ENCODE data around the gene RABL6.
A peak's percentile ranks its signal among the peaks of the same experiment; 100 is the strongest.
"Not testable (repeated sequence)": the region's sequence is repeated elsewhere in the genome, so short reads cannot be mapped to it uniquely, and the experiment has no call there.

The RABL6 gene

GRCh38 chr9:136786451-136786850 is 21.3 kb upstream of the RABL6 start:
- POLR2A ChIA-PET, result interaction anchor here (1.6 kb wide), 1 partner anchor 249 kb away, joined by 4 read pairs; no protein-coding TSS in a partner anchor
- Histone ChIP-seq H3K27ac (ENCODE audit: extremely low read depth, low read depth, low read length) (no peak overlapping the region), H3K9me3 (ENCODE audit: control insufficient read depth, insufficient read depth, low read depth, low read length) (no peaks in the 10 kb centered on the region), H3K4me3 (ENCODE audit: low read depth, low read length) (no peak overlapping the region), H3K4me1 (ENCODE audit: control insufficient read depth, insufficient read depth, low read length) (peaks cover 6% of the 10 kb centered on the region), H3K36me3 (ENCODE audit: control insufficient read depth in 2 of 2, insufficient read depth in 1 of 2, low read length in 2 of 2) (no peaks in the 10 kb centered on the region)
- no peak for TF ChIP-seq OVOL3 (tag by site-specific recombination; IDR thresholded peaks at IDR 0.05)
- TF ChIP-seq ZBTB20 (tag by site-specific recombination; IDR thresholded peaks at IDR 0.05), result no peak
- TF ChIP-seq ZNF707 (tag by site-specific recombination; IDR thresholded peaks at IDR 0.05), result no peak
- no peak for TF ChIP-seq ZSCAN18 (tag by site-specific recombination; IDR thresholded peaks at IDR 0.05)
- no peak for TF ChIP-seq MZF1 (tag by site-specific recombination; IDR thresholded peaks at IDR 0.05; ENCODE audit: borderline replicate concordance)
- TF ChIP-seq FEZF1 (tag by site-specific recombination; IDR thresholded peaks at IDR 0.05), result no peak
- no peak for TF ChIP-seq ZNF600 (tag by site-specific recombination; IDR thresholded peaks at IDR 0.05)
- TF ChIP-seq ZNF391 (tag by site-specific recombination; IDR thresholded peaks at IDR 0.05; ENCODE audit: borderline replicate concordance, low read depth), result no peak
- TF ChIP-seq ZNF433 (tag by site-specific recombination; IDR thresholded peaks at IDR 0.05; ENCODE audit: low read depth), result no peak
- CTCF ChIA-PET, result interaction anchor here (0.5 to 6.1 kb wide), 26 partner anchors 8 to 299 kb away, joined by 3 to 61 read pairs (median 4); partner anchors contain the start of genes ABCA2, MAMDC4 and NPDC1

GRCh38 chr9:136786983-136787382 is 20.8 kb upstream of the RABL6 start:
- not testable (repeated sequence) for H3K9me3 ChIP-seq (ENCODE audit: control insufficient read depth, insufficient read depth, low read depth, low read length); H3K36me3 ChIP-seq (ENCODE audit: control insufficient read depth in 2 of 2, insufficient read depth in 1 of 2, low read length in 2 of 2); H3K4me1 ChIP-seq (ENCODE audit: control insufficient read depth, insufficient read depth, low read length); H3K4me3 ChIP-seq (ENCODE audit: low read depth, low read length); H3K27ac ChIP-seq (ENCODE audit: extremely low read depth, low read depth, low read length)
- CTCF ChIA-PET, result interaction anchor here (0.5 to 6.1 kb wide), 36 partner anchors 9 to 976 kb away, joined by 3 to 61 read pairs (median 4); partner anchors contain the start of genes ABCA2, CLIC3, MAMDC4 and NPDC1
- POLR2A ChIA-PET, result interaction anchor here (1.6 kb wide), 1 partner anchor 248 kb away, joined by 4 read pairs; no protein-coding TSS in a partner anchor

- POLR2A ChIA-PET, result no interaction called here
- no peaks in the 10 kb centered on the region for H3K9me3 ChIP-seq (ENCODE audit: control insufficient read depth, insufficient read depth, low read depth, low read length)
- CTCF ChIA-PET, result interaction anchor here (0.6 to 6.1 kb wide), 48 partner anchors 10 to 977 kb away, joined by 3 to 61 read pairs (median 5); partner anchors contain the start of genes ABCA2, CLIC3, FUT7 and LCN15
- H3K4me1 ChIP-seq (ENCODE audit: control insufficient read depth, insufficient read depth, low read length), result peaks cover 6% of the 10 kb centered on the region
- H3K36me3 ChIP-seq (ENCODE audit: control insufficient read depth in 2 of 2, insufficient read depth in 1 of 2, low read length in 2 of 2), result peaks cover 0 to 7% of the 10 kb centered on the region in 2 experiments; a peak in 1 of 3 replicates
- H3K4me3 ChIP-seq (ENCODE audit: low read depth, low read length), result no peak overlapping the region
- no peak overlapping the region for H3K27ac ChIP-seq (ENCODE audit: extremely low read depth, low read depth, low read length)
- peak; percentile 60 for TF ChIP-seq ZNF324 (tag by site-specific recombination; IDR thresholded peaks at IDR 0.05)
- TF ChIP-seq PATZ1 (tag by site-specific recombination; IDR thresholded peaks at IDR 0.05), result 0 out of 2 replicates have a peak, but pooled peaks have one; percentile 43
- peak; percentile 97 for TF ChIP-seq ZNF654 (tag by site-specific recombination; IDR thresholded peaks at IDR 0.05; ENCODE audit: low read depth)
- no peak for TF ChIP-seq ZNF707 (tag by site-specific recombination; IDR thresholded peaks at IDR 0.05)
- TF ChIP-seq ZBTB49 (tag by site-specific recombination; IDR thresholded peaks at IDR 0.05; ENCODE audit: low read depth), result no peak
- peak; percentile 74; the same call in 1 of the 2 replicates for TF ChIP-seq ZNF2 (tag by site-specific recombination; IDR thresholded peaks at IDR 0.05)
- 0 out of 2 replicates have a peak, but pooled peaks have one; percentile 24 for TF ChIP-seq SP3 (tag by site-specific recombination; IDR thresholded peaks at IDR 0.05)
- peak; percentile 66; the same call in 1 of the 2 replicates for TF ChIP-seq IKZF3 (tag by site-specific recombination; IDR thresholded peaks at IDR 0.05)
- no peak for TF ChIP-seq ZFP69B (tag by site-specific recombination; IDR thresholded peaks at IDR 0.05)
- TF ChIP-seq ZFHX2 (tag by site-specific recombination; conservative IDR thresholded peaks at IDR 0.05), result peak; percentile 44; the same call in 1 of the 2 replicates
- TF ChIP-seq ZSCAN23 (tag by site-specific recombination; IDR thresholded peaks at IDR 0.05), result no peak
- peak; percentile 91 for TF ChIP-seq CTCF (tag by site-specific recombination; IDR thresholded peaks at IDR 0.05)
- 0 out of 2 replicates have a peak, but pooled peaks have one; percentile 43 for TF ChIP-seq ZNF629 (tag by site-specific recombination; IDR thresholded peaks at IDR 0.05)
- peak; percentile 56; the same call in 1 of the 2 replicates for TF ChIP-seq ZNF561 (tag by site-specific recombination; IDR thresholded peaks at IDR 0.05; ENCODE audit: borderline replicate concordance)
- peak; percentile 29; the same call in 1 of the 2 replicates for TF ChIP-seq ZNF660 (tag by site-specific recombination; IDR thresholded peaks at IDR 0.05)
Measured at GRCh38 chr9:136787690-136788400, 19.9 kb upstream of the RABL6 start.
